ENCODE results near the gene HOXA4. TPM values are rescaled to one million over a fixed set of nuclear protein-coding genes. Genes with fewer than 3 reads are reported as not detected.

HOXA4 gene
- total RNA-seq, 2 experiments from 2014 or later, result not detected

DNA sequence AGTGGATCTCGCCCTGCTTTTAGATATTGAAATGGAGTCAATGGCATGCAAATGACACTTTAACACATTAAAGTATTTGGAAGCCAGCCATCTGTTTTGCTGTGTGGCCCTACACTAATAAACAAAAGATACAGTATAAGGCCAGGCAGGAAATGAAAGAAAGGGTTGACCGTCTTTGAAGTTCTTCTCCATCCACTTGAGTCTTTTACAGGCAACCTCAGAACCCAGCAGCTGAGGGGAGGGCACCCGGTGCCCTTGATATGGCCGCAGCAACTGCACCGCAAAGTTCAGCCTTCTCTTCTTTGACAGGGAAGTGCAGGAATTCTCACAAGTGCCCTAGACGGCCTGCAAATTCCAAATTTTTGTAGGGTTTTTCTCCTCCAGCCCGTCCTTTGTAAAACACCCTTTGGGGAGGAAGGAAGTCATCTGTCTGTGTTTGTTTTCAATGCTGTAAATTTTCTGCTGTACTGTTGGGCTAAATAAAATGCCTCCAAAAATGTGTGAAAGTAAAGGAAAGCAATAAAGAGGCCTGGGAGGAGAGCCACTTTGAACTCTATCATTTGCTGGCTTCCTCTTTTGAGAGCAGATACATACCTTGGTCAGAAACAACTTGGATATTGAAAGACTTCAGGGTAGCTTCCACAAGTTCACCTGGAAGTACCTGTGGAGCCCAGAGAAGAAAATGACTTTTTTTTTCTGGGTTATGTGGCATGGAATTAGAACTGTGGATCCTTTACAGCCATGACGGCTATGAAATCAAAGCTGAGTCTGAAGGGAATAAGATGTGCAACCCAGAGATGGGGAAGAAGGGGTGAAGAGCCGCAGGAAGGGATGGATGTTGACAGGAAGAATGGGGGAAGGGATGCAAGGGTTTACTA is 38.4 kb downstream of the HOXA4 start:
- ChIA-PET CTCF (interaction anchor here (0.8 kb wide), 1 partner anchor 8 kb away, joined by 3 read pairs; no protein-coding TSS in a partner anchor), POLR2A (no interaction called here)

GRCh38 chr7:27091105-27091504 is 39.5 kb downstream of the HOXA4 start:
- POLR2A ChIA-PET, result interaction anchor here (0.7 kb wide), 1 partner anchor 15 kb away, joined by 3 read pairs; no protein-coding TSS in a partner anchor
- H3K4me1 Mint-ChIP-seq (ENCODE audit: low read depth), result peaks cover 17% of the 10 kb centered on the region
- peaks cover 2% of the 10 kb centered on the region for H3K9me3 Mint-ChIP-seq
- Histone ChIP-seq H3K27ac (ENCODE audit: low read depth in 1 of 2, low read length in 2 of 2) (no peak overlapping the region), H3K4me1 (ENCODE audit: insufficient read depth, low read length) (peaks cover 26% of the 10 kb centered on the region), H3K36me3 (ENCODE audit: insufficient read depth, low read length) (no peaks in the 10 kb centered on the region), H3K9me3 (ENCODE audit: control insufficient read depth in 1 of 2, insufficient read depth in 1 of 2, low read length in 2 of 2) (peaks cover 0 to 12% of the 10 kb centered on the region in 2 experiments), H3K27me3 (ENCODE audit: control insufficient read depth in 1 of 2, insufficient read depth in 2 of 2, low read length in 2 of 2) (peaks cover 68 to 85% of the 10 kb centered on the region in 2 experiments), H3K4me3 (ENCODE audit: low read length) (no peak overlapping the region)
- ATAC-seq (ENCODE audit: poor library complexity), result no peak
- no peak for DNase-seq
- no peak overlapping the region for H3K27ac Mint-ChIP-seq
- CTCF ChIA-PET, result interaction anchor here (0.7 to 1.0 kb wide), 2 partner anchors 53 to 59 kb away, joined by 3 read pairs; no protein-coding TSS in a partner anchor
- H3K27me3 Mint-ChIP-seq, result peaks cover 88% of the 10 kb centered on the region
- H3K36me3 Mint-ChIP-seq (ENCODE audit: low read depth), result no peaks in the 10 kb centered on the region
- TF ChIP-seq, protein P1, sequence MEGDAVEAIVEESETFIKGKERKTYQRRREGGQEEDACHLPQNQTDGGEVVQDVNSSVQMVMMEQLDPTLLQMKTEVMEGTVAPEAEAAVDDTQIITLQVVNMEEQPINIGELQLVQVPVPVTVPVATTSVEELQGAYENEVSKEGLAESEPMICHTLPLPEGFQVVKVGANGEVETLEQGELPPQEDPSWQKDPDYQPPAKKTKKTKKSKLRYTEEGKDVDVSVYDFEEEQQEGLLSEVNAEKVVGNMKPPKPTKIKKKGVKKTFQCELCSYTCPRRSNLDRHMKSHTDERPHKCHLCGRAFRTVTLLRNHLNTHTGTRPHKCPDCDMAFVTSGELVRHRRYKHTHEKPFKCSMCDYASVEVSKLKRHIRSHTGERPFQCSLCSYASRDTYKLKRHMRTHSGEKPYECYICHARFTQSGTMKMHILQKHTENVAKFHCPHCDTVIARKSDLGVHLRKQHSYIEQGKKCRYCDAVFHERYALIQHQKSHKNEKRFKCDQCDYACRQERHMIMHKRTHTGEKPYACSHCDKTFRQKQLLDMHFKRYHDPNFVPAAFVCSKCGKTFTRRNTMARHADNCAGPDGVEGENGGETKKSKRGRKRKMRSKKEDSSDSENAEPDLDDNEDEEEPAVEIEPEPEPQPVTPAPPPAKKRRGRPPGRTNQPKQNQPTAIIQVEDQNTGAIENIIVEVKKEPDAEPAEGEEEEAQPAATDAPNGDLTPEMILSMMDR (IDR thresholded peaks at IDR 0.05), result no peak
- intact Hi-C loops (cut with DNase I, micrococcal nuclease), result loop anchor here in 1 of 2 experiments (10.0 kb wide), 2 partner anchors 226 to 1236 kb away; partner anchors contain the start of gene SKAP2
- no peak overlapping the region for H3K4me3 Mint-ChIP-seq

More for the DNA sequence above, 38.4 kb downstream of the HOXA4 start:
- no peak overlapping the region for H3K27ac ChIP-seq (ENCODE audit: low read depth in 1 of 2, low read length in 2 of 2)
- Mint-ChIP-seq H3K27me3 (peaks cover 87% of the 10 kb centered on the region), H3K9me3 (peaks cover 2% of the 10 kb centered on the region), H3K36me3 (ENCODE audit: low read depth) (no peaks in the 10 kb centered on the region), H3K4me1 (ENCODE audit: low read depth) (peaks cover 19% of the 10 kb centered on the region), H3K27ac (no peak overlapping the region), H3K4me3 (no peak overlapping the region)
- DNase-seq, result no peak
- H3K27me3 ChIP-seq (ENCODE audit: control insufficient read depth in 1 of 2, insufficient read depth in 2 of 2, low read length in 2 of 2), result peaks cover 65 to 87% of the 10 kb centered on the region in 2 experiments
- H3K9me3 ChIP-seq (ENCODE audit: control insufficient read depth in 1 of 2, insufficient read depth in 1 of 2, low read length in 2 of 2), result peaks cover 0 to 12% of the 10 kb centered on the region in 2 experiments
- TF ChIP-seq, protein P1 (IDR thresholded peaks at IDR 0.05), result no peak
- H3K4me3 ChIP-seq (ENCODE audit: low read length), result no peak overlapping the region
- no peaks in the 10 kb centered on the region for H3K36me3 ChIP-seq (ENCODE audit: insufficient read depth, low read length)
- intact Hi-C loops (cut with DNase I, micrococcal nuclease), result loop anchor here in 1 of 2 experiments (10.0 kb wide), 2 partner anchors 227 to 1237 kb away; partner anchors contain the start of gene SKAP2
- ATAC-seq (ENCODE audit: poor library complexity), result no peak
- H3K4me1 ChIP-seq (ENCODE audit: insufficient read depth, low read length), result peaks cover 36% of the 10 kb centered on the region

GRCh38 chr7:27088002-27088922 is 42.3 kb downstream of the HOXA4 start:
- CTCF ChIA-PET, result no interaction called here
- Mint-ChIP-seq H3K9me3 (peaks cover 2% of the 10 kb centered on the region), H3K27me3 (peaks cover 78% of the 10 kb centered on the region), H3K4me3 (no peak overlapping the region), H3K27ac (no peak overlapping the region), H3K4me1 (ENCODE audit: low read depth) (peaks cover 5% of the 10 kb centered on the region), H3K36me3 (ENCODE audit: low read depth) (no peaks in the 10 kb centered on the region)
- POLR2A ChIA-PET, result interaction anchor here (0.9 kb wide), 1 partner anchor 82 kb away, joined by 3 read pairs; no protein-coding TSS in a partner anchor
- peaks cover 0 to 8% of the 10 kb centered on the region in 2 experiments for H3K9me3 ChIP-seq (ENCODE audit: control insufficient read depth in 1 of 2, insufficient read depth in 1 of 2, low read length in 2 of 2)
- H3K4me3 ChIP-seq (ENCODE audit: low read length), result no peak overlapping the region
- DNase-seq (no peak), ATAC-seq (ENCODE audit: poor library complexity) (no peak)
- TF ChIP-seq, protein P1 (IDR thresholded peaks at IDR 0.05), result no peak
- peaks cover 54 to 66% of the 10 kb centered on the region in 2 experiments for H3K27me3 ChIP-seq (ENCODE audit: control insufficient read depth in 1 of 2, insufficient read depth in 2 of 2, low read length in 2 of 2)
- peaks cover 11% of the 10 kb centered on the region for H3K4me1 ChIP-seq (ENCODE audit: insufficient read depth, low read length)
- H3K27ac ChIP-seq (ENCODE audit: low read depth in 1 of 2, low read length in 2 of 2), result no peak overlapping the region
- intact Hi-C loops (cut with DNase I, micrococcal nuclease), result no loop called here
- H3K36me3 ChIP-seq (ENCODE audit: insufficient read depth, low read length), result no peaks in the 10 kb centered on the region

All from CD4-positive, alpha-beta T cell (primary cell).